Cardiac fibroblast (primary cell): ENCODE measurements around the gene KIFC1.

Experiments
- DNase-seq, 2 donors: peaks; one replicate each; pipeline versions ENCODE4 v3.0.0 to v3.0.0-alpha.2; 2010; ENCODE audit warnings: low read depth in 2 of 2
- H3K4me3 ChIP-seq, 2 donors: replicated peaks in 1 of 2; 1 replicate in 1 of 2; 2 replicates in 1 of 2; pipeline ENCODE4 v1.5.1; 2011; ENCODE audit warnings: low read depth in 2 of 2, low read length in 2 of 2, mild to moderate bottlenecking in 2 of 2, moderate library complexity in 1 of 2
- TF ChIP-seq, protein P1 (sequence below): IDR thresholded peaks from one replicate; pipeline ENCODE4 v1.5.1; 2011; ENCODE audit warnings: low read depth, mild to moderate bottlenecking, low read length, inconsistent platforms

The KIFC1 gene

DNA sequence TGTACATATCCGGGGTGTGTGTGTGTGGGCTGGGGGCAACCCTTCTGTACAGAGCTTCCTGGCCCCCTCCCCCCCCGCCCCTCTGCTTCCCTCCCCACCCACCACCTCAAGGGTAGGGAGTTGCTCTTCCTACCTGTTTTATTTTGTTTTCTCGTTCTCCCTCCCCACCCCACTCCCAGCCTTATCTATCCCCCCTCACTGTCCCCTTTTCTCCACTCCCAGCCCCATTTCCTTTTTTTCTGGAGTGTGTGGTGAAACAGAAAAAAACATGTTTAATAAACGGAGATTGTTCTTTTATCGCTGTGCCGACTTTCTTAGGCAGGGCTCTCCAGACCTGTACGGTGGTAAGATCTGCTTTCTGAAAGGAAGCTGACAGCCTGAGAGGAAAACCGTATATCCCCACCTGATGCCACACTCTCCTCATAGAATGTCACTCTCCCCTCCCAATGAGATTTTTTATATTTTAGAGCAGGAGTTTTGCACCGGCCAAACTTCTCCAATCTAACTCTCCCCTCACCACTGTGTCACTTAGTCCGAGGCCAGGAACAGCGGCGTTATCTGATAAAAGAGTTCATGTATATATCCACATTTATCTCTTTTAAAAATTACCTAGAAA is 61.9 kb downstream of the KIFC1 start:
- H3K4me3 ChIP-seq: peak overlapping the region; percentile 91 to 92
- TF ChIP-seq, protein P1, sequence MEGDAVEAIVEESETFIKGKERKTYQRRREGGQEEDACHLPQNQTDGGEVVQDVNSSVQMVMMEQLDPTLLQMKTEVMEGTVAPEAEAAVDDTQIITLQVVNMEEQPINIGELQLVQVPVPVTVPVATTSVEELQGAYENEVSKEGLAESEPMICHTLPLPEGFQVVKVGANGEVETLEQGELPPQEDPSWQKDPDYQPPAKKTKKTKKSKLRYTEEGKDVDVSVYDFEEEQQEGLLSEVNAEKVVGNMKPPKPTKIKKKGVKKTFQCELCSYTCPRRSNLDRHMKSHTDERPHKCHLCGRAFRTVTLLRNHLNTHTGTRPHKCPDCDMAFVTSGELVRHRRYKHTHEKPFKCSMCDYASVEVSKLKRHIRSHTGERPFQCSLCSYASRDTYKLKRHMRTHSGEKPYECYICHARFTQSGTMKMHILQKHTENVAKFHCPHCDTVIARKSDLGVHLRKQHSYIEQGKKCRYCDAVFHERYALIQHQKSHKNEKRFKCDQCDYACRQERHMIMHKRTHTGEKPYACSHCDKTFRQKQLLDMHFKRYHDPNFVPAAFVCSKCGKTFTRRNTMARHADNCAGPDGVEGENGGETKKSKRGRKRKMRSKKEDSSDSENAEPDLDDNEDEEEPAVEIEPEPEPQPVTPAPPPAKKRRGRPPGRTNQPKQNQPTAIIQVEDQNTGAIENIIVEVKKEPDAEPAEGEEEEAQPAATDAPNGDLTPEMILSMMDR: no peak
- peak; percentile 6 to 14 for DNase-seq

DNA sequence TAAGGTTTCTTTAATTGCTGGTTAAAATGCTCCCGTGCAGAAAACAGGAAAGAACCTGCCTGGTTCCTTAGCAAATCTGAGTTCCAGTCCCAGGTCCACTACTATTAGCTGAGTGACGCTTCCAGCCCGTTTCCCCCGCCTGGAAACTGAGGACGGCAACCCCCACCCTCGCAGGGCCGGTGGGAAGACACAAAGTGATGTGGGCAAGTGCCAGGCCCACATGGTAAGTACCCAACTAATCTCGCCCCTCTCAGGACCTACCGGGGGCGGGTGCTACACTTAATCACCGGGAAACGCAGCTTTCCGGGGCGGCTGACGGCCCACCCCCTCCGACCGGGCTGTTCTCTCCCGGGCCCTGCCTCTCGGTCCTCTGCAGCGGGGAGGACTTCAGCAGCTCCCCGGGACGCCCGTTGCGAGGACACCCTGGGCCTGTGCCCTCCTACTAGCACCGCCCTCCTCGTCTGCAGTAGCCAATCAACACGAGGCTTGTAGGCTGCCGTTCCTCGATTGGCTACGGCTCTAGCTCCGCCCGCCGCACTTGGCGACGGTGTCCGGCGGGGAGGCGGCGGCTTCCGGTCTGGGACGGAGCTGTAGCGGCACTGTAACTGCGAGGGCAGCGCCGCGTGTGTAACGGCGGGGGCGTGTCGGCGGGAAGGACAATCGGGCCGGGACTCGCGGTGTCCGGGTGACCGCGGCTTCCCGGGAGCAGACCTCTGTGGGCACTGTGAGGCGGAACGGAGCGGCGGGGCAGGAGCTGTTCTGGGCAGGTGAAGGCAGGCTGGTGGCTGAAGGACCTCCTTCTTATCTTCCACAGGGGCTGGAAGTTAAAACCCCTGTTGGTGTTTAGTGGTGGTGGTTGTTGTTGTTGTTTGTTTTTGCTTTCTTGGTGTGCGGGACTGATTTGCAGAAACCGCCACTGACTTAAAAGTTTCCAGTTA is 62.7 kb downstream of the KIFC1 start, which contains the start of gene ZBTB9:
TSS of gene ZBTB9 (plus strand) at position 568 of the 938 bp plus-strand sequence. CDS start 525 bp downstream, outside the sequence.
- peak; percentile 96 to 97 for DNase-seq
- H3K4me3 ChIP-seq: peak within 1 kb of the TSS; percentile 91 to 92
- TF ChIP-seq, protein P1: no peak

DNA sequence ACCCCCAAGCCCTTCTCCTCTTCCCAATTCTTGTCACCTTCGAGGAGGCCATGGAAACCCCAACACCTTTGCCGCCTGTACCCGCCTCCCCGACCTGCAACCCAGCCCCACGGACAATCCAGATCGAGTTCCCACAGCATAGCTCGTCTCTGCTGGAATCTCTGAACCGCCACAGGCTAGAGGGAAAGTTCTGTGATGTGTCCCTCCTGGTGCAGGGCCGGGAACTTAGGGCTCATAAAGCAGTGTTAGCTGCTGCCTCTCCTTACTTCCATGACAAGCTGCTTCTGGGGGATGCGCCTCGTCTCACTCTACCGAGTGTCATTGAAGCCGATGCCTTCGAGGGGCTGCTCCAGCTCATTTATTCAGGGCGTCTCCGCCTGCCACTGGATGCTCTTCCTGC is 63.4 kb downstream of the KIFC1 start:
- no peak for DNase-seq
- TF ChIP-seq, protein P1: no peak
- H3K4me3 ChIP-seq: peak overlapping the region; percentile 91 to 92

DNA sequence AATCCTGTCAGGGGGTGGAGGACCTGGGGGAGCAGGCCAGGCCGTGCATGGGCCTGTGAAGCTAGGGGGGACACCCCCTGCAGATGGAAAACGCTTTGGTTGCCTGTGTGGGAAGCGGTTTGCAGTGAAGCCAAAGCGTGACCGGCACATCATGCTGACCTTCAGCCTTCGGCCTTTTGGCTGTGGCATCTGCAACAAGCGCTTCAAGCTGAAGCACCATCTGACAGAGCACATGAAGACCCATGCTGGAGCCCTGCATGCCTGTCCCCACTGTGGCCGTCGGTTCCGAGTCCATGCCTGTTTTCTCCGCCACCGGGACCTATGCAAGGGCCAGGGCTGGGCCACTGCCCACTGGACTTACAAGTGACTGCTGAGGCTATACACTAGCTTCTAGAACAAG is 64.5 kb downstream of the KIFC1 start:
- H3K4me3 ChIP-seq: no peak overlapping the region
- TF ChIP-seq, protein P1: no peak
- no peak for DNase-seq

DNA sequence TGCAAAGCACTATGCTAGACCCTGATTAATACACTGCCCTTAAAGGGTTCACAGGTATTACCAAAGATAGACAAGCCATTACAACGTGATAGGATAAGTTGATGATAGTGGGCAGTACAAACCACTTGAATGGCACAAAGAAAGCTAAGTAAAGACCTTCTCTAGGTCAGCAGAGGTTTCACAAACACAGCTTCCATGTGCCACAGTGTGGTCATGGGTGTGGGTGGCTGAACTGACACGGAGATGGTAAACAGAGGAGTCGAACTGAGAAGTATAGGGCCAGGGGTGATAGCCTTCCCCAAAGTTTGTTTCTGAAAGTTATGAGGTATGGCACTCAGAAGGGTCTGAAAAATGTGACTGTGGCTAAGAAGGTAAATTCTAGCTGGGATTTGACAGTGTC is 67.1 kb downstream of the KIFC1 start:
- DNase-seq: no peak
- H3K4me3 ChIP-seq: no peak overlapping the region
- TF ChIP-seq, protein P1: no peak

DNA sequence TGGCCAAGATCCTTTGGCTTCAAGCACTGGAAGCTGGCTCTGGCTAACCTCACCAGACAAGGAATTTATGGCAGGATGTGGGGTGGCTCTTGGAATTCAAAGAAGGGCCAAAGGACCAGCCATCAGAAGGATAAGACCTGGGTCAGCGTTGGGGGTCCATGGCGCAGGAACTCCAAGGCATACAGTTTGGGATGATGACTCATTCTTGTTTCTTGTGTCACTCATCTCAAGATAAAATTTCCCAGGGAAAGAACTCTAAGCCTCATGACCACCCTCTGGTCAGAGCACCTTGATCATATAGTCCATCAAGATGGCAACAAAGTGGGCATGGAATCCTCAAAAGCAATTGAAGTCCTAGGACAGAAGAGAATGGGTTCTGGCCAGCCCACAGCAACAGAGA is 67.6 kb downstream of the KIFC1 start:
- DNase-seq: no peak
- TF ChIP-seq, protein P1: no peak
- no peak overlapping the region for H3K4me3 ChIP-seq
